Ovary (tissue), 3 donors: ENCODE results near the gene EGF.

Source experiments
- CTCF ChIP-seq, 3 donors: fragments of 450-650 bp in 2 of 3; fragments of 200-600 bp in 1 of 3; IDR thresholded peaks; one replicate each; pipeline versions ENCODE4 v1.5.1 to v1.8.0; 2016 to 2022; ENCODE audit warnings: antibody characterized with exemption in 3 of 3, mild to moderate bottlenecking in 1 of 3
- EP300 ChIP-seq: sonication (generic); formaldehyde crosslinking; IDR thresholded peaks from one replicate; pipeline ENCODE4 v1.6.1; 2017; ENCODE audit warnings: antibody characterized with exemption
- POLR2A ChIP-seq: fragments of 450-650 bp; IDR thresholded peaks from one replicate; pipeline ENCODE4 v1.6.1; 2017; ENCODE audit warnings: antibody characterized with exemption, mild to moderate bottlenecking, moderate library complexity
- donor health status: DM: no; HTN: no; CAD: no.

- no peak for TF ChIP-seq CTCF (IDR thresholded peaks at IDR 0.05)
- no peak for TF ChIP-seq POLR2A
- TF ChIP-seq EP300 = no peak
These were observed 90.9 kb downstream of the EGF start for GRCh38 chr4:110003401-110004187.
